ENCODE measurements around the gene CBX4.

CBX4 gene

DNA sequence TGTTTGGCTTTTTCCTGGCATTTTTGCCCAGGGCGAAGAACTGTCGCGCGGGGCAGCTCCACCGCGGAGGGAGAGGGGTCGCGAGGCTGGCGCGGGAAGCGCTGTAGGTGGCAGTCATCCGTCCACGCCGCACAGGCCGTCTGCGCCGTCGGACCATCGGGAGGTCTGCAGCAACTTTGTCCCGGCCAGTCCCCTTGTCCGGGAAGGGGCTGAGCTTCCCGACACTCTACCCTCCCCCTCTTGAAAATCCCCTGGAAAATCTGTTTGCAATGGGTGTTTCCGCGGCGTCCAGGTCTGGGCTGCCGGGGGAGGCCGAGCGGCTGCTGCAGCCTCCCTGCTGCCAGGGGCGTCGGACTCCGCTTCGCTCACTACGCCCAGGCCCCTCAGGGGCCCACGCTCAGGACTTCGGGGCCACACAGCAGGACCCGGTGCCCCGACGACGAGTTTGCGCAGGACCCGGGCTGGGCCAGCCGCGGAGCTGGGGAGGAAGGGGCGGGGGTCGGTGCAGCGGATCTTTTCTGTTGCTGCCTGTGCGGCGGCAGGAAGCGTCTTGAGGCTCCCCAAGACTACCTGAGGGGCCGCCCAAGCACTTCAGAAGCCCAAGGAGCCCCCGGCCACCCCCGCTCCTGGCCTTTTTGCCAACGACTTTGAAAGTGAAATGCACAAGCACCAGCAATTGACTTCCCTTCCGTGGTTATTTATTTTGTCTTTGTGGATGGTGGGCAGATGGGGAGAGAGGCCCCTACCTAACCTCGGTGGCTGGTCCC is 2.3 kb upstream of the CBX4 start:
- no peak for DNase-seq (ENCODE audit: low read depth)
- TF ChIP-seq, protein P1, sequence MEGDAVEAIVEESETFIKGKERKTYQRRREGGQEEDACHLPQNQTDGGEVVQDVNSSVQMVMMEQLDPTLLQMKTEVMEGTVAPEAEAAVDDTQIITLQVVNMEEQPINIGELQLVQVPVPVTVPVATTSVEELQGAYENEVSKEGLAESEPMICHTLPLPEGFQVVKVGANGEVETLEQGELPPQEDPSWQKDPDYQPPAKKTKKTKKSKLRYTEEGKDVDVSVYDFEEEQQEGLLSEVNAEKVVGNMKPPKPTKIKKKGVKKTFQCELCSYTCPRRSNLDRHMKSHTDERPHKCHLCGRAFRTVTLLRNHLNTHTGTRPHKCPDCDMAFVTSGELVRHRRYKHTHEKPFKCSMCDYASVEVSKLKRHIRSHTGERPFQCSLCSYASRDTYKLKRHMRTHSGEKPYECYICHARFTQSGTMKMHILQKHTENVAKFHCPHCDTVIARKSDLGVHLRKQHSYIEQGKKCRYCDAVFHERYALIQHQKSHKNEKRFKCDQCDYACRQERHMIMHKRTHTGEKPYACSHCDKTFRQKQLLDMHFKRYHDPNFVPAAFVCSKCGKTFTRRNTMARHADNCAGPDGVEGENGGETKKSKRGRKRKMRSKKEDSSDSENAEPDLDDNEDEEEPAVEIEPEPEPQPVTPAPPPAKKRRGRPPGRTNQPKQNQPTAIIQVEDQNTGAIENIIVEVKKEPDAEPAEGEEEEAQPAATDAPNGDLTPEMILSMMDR (conservative IDR thresholded peaks at IDR 0.05; ENCODE audit: control insufficient read depth, insufficient read depth, low read depth, low read length): no peak
- H3K4me3 ChIP-seq (ENCODE audit: control insufficient read depth, low read depth, low read length): no peak overlapping the region

DNA sequence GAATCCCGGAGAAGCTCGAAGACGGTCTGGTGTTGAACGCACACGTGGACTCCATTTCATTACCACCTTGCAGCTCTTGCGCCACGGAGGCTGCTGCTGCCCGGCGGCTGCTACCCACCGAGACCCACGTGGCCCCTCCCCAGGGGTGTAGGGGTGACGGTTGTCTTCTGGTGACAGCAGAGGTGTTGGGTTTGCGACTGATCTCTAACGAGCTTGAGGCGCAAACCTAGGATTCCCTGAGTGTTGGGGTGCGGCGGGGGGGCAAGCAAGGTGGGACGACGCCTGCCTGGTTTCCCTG is 1.7 kb upstream of the CBX4 start:
- DNase-seq (ENCODE audit: low read depth): no peak
- TF ChIP-seq, protein P1 (conservative IDR thresholded peaks at IDR 0.05; ENCODE audit: control insufficient read depth, insufficient read depth, low read depth, low read length): no peak
- H3K4me3 ChIP-seq (ENCODE audit: control insufficient read depth, low read depth, low read length): no peak overlapping the region

- TF ChIP-seq, protein P1 (conservative IDR thresholded peaks at IDR 0.05; ENCODE audit: control insufficient read depth, insufficient read depth, low read depth, low read length): no peak
- peak; percentile 41 for DNase-seq (ENCODE audit: low read depth)
- no peak overlapping the region for H3K4me3 ChIP-seq (ENCODE audit: control insufficient read depth, low read depth, low read length)
Observed at GRCh38 chr17:79840269-79840988, 1.2 kb upstream of the CBX4 start.

DNA sequence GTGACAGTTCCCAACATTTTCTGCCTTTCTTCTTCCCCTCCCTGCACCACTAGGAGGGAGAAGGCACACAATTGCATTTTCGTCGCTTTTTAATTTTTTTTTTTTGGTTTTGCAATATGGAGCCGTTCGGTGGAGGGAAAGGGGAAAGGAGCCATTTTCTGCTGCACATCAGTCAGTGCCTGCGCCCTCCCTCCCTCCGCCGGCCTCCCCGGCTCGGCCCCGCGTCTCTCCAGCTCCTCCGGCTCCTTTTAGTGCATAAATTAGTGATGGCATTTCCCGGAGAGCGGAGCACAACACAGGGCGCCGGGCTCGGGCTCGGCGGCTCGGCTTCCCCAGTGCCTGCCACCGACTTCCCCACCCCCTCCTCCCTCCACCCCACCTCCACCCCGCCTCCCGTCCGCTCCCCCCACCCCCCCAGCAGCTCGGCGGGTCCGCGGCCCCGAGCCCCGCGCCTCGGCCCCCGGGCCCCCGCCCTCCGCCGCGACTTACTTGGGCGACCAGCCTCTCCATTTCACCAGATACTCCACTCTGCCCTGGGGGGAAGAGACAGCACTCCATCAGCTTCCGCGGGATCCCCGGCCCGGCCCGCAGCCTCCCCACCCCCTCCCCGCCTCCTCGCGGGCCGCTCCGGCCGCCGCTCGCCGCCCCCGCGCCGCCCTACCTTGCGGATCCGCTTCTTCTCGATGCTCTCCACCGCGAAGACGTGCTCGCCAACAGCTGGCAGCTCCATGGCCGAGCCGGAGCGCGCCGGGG is 542 bp downstream of the CBX4 start:
- peak overlapping the region; percentile 90 for H3K4me3 ChIP-seq (ENCODE audit: control insufficient read depth, low read depth, low read length)
- DNase-seq (ENCODE audit: low read depth): peak; percentile 51
- TF ChIP-seq, protein P1 (conservative IDR thresholded peaks at IDR 0.05; ENCODE audit: control insufficient read depth, insufficient read depth, low read depth, low read length): no peak

DNA sequence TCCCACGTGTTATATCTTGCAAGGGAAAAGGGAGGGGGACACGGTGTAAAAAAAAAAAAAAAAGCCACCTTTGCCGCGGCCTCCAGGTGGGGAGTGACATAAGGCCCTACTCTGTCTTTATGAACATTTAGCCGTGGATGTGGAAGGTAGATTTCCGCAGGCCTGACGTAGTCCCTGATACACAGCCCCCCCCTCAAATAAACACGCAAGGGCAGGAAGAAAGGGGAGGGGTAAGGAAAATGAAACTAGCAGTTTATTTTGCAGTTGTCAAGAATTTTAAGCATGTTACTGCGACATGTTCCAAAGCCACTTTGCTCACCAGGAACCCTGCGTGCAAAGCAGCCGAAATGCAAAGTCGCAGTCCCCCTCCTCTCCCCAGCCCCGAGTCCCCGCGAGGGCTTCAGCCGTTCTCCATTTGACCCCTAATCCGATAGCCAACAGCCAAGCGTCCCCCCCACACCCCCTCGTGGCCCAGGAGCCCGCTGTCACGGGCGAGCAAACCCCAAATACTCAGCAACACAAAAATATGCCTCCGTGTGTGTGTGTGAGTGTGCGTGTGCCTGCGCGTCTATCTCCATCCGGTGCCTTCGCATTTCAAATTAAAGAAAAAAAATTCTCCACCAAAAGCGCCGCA is 1.2 kb downstream of the CBX4 start:
- TF ChIP-seq, protein P1 (conservative IDR thresholded peaks at IDR 0.05; ENCODE audit: control insufficient read depth, insufficient read depth, low read depth, low read length): no peak
- DNase-seq (ENCODE audit: low read depth): no peak
- peak overlapping the region; percentile 90 for H3K4me3 ChIP-seq (ENCODE audit: control insufficient read depth, low read depth, low read length)

Measured in fibroblast of mammary gland (primary cell).